GM19351 (cell line): ENCODE data around the gene BICD2.

Experiments
- ATAC-seq: cut with Tn5 transposase; IDR thresholded peaks from one replicate; pipeline ENCODE4 v1.9.1; 2021; ENCODE audit warnings: mild to moderate bottlenecking, moderate library complexity; ENCODE audit not compliant: unreplicated experiment

BICD2 gene

GRCh38 chr9:92728831-92729734 is 35.5 kb downstream of the BICD2 start:
- ATAC-seq: peak; percentile 92

GRCh38 chr9:92727716-92728700 is 36.6 kb downstream of the BICD2 start:
- no peak for ATAC-seq

- no peak for ATAC-seq
Observed at GRCh38 chr9:92726971-92727715, 37.5 kb downstream of the BICD2 start.

GRCh38 chr9:92726348-92726747 is 38.3 kb downstream of the BICD2 start:
- no peak for ATAC-seq

DNA sequence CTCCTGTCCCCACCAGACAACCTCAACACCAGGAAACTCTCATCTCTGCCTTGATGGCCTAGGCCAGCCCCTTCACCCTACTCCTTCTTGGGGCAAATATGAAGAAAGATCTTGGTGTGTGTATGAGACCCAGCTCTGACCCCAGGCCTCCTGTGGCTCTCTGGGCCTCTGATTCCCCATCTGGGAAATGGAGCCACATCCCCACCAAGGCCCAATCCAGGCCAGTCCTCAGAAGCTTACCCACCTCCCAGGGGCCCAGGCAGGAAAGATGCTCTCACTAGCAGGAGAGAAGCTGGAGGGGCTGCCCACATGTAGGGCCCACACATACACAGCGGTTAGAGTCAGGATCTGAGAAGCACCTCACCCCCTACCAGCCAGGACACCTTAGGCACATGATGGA is 38.9 kb downstream of the BICD2 start:
- no peak for ATAC-seq

- ATAC-seq: no peak
Observed at GRCh38 chr9:92725266-92725545, 39.4 kb downstream of the BICD2 start.

DNA sequence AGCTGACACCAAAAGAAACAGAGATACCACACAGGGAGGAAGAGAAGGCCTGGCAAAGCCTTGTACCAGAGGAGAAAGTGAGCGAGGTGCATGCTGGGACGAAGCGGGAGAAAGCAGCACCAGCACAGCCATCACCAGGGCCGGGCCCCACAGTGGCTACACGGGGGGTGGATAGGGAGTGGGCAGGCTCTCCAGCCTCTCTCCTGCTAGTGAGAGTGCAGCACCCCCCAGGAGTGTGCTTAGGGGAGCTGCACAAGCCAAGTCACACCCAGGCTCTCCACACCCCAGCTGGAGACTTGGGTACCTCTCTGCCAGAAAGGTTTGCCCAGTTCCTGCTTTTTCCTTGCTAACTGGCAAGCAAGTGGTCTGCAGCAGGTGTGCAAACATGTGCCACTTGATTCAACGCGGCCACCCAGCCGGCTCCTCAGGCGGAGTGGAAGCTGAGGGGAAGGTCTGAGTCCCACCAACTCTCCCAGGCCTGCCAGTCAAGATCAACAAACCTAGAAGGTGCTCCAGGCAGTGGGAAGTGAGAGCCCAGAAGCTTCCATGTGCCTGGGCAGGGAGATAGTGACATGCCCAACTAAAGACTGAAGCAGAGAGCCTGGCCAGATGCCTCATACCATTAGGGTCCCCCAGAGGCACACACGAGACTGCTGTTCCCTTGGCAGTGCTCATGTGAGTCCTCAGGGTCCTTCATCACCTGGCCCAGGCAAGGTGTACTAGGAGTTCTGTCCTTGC is 39.9 kb downstream of the BICD2 start:
- ATAC-seq: no peak

- no peak for ATAC-seq
Observed at GRCh38 chr9:92723801-92724323, 40.8 kb downstream of the BICD2 start.

GRCh38 chr9:92723299-92723625 is 41.4 kb downstream of the BICD2 start:
- ATAC-seq: no peak

DNA sequence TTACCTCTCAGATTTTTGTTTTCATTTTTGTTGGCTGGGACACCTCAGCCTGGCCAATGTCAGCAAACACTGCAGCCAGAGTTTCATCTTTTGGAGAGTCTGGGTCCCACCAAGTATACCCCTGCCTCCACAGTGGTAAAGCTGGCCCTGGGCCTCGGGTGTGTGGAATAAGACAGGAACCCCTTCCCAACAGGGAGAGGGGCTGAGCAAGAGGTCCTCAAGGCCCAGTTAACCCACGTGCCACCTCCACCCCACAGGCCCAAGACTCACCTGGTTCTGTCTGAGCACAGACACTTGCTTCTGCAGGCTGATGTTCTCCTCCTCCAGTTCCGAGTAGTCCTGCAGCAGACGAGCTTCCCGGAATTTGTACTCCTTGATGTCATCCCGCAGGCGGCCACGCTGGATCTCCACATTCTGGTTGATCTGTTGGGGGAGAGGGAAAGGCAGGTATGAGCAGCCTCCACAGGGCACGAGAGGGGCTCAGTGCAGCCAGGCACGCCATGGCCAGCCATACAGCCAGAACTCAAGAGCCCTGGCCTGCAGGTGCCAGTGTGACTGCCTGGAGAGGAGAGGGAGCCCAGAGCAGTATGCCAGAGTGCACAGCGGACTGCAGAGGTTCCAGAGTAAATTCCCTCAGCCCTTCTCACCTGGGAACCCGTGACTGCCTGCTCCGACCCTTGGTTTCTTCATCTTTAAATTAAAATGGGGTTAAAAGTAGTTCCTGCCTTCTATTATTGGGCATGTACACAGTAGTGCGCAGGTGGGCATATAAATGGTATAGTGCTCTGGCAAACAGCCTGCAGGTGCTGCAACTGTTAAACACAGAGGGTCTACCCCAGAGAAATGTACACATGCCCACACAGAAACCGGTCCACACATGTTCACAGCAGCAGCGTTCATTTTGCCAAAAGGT is 42.0 kb downstream of the BICD2 start:
- ATAC-seq: no peak

DNA sequence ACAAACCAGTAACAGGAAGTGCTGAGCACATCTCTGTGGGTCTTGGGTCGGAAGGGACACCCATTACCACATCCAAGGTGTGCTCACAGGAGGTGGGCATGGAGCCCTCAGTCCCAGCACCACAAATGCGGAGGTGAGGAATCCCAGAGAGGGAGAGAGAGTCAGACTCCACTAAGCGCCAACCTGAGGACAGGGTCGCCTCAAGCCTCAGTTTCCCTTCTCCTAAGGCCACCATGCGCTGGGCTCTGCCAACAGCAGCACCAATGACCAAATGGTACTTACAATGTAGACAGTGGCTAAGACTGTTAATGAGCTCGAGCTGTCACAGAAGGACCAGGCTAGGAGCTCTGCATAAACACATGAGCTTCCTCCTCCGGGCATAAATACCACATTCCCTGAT is 43.1 kb downstream of the BICD2 start:
- ATAC-seq: no peak

DNA sequence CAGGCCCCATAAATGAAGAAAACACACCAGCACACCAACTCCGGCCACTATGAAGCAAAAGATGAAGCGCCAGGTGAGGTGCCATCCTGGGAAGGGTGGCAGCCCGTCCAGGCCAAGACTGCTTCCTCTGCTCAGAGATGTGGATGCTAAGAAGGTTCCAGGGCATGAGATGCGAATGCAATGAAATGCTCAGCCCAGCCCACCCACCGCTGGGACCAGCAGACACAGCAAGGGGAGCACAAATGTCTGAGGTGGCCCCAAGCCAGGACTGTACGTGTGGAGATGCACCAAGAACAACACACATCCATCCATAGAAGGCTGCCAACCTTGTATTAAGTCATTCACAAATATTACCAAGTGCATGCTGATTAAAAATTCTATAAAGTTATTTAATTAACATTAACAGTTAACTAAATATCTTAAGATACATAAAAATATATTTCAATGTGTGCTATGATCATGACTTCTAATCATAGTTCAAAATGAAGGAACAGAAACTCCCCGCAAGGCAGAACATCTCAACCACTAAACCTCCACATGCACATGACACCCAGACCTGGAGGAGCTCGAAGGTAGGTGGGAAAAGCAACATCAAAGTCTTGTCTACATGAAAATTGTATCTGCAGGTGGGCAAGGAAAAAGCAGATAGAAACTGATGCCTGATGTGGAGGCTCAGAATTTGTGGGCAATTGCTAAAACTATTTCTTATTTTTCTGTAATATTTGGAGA is 43.7 kb downstream of the BICD2 start:
- no peak for ATAC-seq

DNA sequence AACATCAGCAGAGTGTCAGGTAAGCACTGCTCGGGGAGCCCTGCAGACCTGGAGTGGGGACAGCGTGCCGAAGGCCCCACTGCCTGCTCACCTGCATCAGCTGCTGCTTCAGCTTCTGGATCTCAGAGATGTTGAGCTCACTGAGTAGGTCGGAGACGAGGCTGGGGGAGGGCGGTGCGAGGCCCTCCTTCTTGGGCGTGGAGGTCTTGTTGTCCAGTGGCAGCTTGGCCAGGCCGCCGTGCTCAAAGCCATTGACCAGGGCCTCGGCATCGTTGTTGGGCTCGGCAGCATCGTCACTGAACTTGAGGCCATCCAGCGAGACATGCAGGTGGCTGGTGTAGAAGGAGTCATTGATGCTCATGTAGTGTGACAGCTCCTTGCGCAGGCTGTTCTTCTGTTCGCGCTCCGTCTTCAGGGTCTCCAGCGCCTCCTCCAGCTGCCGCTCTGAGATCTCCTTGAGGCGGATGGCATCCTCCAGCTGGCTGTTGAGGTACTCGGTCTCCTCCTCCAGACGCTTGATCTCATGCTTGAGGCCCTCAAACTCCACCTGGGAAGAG is 44.3 kb downstream of the BICD2 start:
- ATAC-seq: no peak

DNA sequence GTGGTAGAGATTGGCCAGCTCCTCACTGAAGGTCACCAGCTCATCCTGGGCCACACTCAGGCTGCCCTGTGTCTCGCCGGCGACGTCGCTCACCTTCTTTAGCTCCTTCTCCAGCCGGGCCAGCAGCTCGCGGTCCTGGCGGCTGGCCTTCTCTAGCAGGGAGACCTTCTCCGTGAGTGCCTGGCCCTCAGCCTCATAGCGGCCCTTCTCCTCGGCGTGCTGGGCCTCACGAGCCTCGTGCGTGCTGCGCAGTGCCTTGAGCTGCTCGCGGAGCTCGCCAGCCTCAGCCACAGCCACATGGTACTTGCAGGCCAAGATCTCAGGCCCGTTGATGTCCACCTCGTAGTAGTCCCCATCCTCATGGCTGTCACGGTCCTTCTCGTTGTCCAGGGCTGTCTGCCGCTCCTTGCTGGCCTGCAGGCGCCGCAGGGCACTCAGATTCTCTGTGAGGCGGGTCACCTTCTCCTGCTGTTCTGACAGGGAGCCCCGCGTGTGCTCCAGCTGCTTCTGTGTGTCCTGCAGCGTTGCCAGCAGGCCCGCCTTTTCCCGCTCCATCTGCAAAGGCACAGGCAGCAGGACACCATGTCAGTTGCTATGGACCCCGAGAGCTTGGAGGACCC is 45.5 kb downstream of the BICD2 start:
- ATAC-seq: no peak

GRCh38 chr9:92718086-92719001 is 46.3 kb downstream of the BICD2 start:
- ATAC-seq: no peak

GRCh38 chr9:92717201-92718085 is 47.2 kb downstream of the BICD2 start:
- ATAC-seq: peak; percentile 63
